Measurements from ENCODE around the gene ITGA11.

The ITGA11 gene

GRCh38 chr15:68289621-68290352 lies 142.2 kb downstream of the ITGA11 start:
- TF ChIP-seq ZFX (IDR thresholded peaks at IDR 0.05; ENCODE audit: borderline replicate concordance) (no peak), CTCF (IDR thresholded peaks at IDR 0.05) (no peak)
- no peak overlapping the region for H3K27ac ChIP-seq

DNA sequence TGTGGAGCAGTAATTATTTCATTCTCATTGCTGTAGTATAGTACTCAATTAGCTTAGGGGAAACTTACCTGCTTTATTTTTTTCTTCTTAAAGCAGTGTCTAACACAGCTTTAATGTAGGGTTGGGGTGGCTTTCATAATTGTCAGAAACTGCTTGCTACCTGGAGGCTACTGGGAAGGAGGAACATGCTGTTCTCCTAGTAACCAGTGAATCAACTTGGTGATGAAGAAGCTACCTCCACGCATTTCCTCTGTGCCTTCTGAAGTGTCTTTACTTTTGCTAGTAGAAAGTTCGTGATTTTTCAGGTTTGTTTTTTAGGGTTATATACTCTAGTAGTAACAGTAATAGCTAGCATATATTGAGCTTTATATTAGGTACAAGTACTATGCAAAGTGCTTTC lies 142.9 kb downstream of the ITGA11 start:
- H3K27ac ChIP-seq, result no peak overlapping the region
- TF ChIP-seq ZFX (IDR thresholded peaks at IDR 0.05; ENCODE audit: borderline replicate concordance) (no peak), CTCF (IDR thresholded peaks at IDR 0.05) (no peak)

- H3K27ac ChIP-seq, result no peak overlapping the region
- no peak for TF ChIP-seq CTCF (IDR thresholded peaks at IDR 0.05)
- TF ChIP-seq ZFX (IDR thresholded peaks at IDR 0.05; ENCODE audit: borderline replicate concordance), result no peak
Measured at GRCh38 chr15:68286256-68286655, 145.7 kb downstream of the ITGA11 start.

DNA sequence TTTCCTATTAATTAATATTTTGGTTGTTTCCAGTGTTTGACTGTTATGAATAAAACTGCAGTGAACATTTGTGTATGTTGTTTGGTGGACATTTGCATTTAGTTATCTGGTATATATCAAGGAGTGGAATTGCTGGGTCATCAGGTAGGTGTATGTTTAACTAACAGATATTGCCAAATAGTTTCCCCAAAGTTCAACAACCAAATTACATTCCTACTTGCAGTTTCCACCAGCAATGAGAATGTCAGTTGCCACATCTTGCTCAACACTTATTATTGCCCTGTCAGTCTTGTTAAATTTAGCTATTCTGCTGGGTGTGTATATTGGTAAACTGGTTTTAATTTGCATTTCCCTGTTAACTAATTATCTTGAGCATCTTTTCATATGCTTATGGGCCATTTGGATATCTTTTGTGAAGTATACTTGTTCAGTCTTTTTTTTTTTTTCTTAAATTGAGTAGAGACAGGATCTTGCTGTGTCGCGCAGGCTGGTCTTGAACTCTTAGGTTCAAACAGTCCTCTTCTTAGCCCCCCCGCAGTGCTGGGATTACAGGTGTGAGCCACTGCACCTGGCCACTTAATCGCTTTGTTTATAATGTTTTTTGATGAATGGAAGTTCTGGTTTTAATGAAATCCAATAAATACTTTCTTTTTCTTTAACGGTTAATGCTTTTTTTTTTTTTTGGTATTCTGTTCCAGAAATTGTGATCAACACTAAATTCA lies 146.5 kb downstream of the ITGA11 start:
- H3K27ac ChIP-seq, result no peak overlapping the region
- TF ChIP-seq CTCF (IDR thresholded peaks at IDR 0.05) (no peak), ZFX (IDR thresholded peaks at IDR 0.05; ENCODE audit: borderline replicate concordance) (no peak)

DNA sequence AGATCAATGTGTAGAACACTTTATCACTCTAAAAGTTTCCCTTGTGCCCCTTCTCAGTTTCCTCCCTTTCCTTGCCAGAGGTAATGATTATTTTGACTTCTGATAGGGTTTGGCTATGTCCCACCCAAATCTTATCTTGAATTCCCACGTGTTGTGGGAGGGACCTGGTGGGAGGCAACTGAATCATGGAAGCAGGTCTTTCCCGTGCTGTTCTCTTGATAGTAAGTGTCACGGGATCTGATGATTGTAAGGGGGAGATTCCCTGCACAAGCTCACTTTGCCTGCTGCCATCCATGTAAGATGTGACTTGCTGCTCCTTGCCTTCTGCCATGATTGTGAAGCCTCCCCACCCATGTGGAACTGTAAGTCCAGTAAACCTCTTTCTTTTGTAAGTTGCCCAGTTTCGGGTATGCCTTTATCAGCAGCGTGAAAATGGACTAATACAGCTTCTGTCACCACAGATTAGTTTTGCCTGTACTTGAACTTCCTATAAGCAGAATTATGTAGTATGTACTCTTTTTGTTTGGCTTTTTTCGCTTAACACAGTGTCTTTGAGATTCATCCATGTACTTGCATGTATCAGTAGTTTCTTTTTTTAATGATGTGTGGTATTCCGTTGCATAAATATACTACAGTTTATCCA lies 147.2 kb downstream of the ITGA11 start:
- H3K27ac ChIP-seq, result no peak overlapping the region
- TF ChIP-seq CTCF (IDR thresholded peaks at IDR 0.05) (no peak), ZFX (IDR thresholded peaks at IDR 0.05; ENCODE audit: borderline replicate concordance) (no peak)

DNA sequence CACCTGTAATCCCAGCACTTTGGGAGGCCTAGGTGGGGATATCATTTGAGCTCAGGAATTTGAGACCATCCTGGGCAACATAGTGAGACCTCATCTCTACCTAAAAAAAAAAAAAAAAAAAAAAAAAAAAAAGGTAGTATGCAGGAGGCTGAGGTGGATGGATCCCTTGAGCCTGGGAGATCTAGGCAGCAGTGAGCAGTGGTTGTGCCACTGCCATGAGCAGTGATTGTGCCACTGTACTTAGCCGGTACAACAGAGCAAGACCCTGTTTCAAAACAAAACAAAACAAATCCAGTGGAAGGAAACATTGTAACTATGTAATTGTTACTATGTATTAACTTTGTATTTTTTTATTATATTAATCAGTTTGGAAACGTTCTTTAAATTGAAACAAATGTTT lies 148.6 kb downstream of the ITGA11 start:
- no peak overlapping the region for H3K27ac ChIP-seq
- no peak for TF ChIP-seq ZFX (IDR thresholded peaks at IDR 0.05; ENCODE audit: borderline replicate concordance)
- no peak for TF ChIP-seq CTCF (IDR thresholded peaks at IDR 0.05)

GRCh38 chr15:68281008-68281407 lies 151.0 kb downstream of the ITGA11 start:
- TF ChIP-seq ZFX (IDR thresholded peaks at IDR 0.05; ENCODE audit: borderline replicate concordance), result no peak
- no peak for TF ChIP-seq CTCF (IDR thresholded peaks at IDR 0.05)
- H3K27ac ChIP-seq, result no peak overlapping the region
